ENCODE results near the gene PTPRN2. TPM values are rescaled to one million over a fixed set of nuclear protein-coding genes. Genes with fewer than 3 reads are reported as not detected.

The PTPRN2 gene
- total RNA-seq, 8 experiments from 2014 or later = 0.10 to 19.7 (median 10.8) TPM; not detected in 1

DNA sequence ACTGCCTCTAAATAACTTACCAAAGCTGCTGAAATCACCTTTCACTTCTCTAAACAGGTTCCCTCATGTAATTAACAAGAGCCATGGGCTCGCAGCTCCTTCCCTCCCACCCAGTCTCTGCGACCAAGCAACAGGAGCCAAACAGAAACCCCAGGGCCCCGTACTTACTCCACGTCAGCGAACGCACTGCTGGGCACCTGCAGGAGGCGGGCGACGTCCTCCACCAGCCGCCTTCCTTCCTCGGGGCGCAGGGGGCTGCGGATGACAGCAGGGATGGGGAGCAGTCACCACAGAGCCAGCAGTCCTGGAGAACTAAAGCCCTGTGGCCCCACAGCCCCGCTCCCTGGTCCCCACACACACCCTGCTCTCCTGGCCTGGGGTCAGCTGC, 477.0 kb downstream of the PTPRN2 start:
- Histone ChIP-seq H3K4me3 (no peak overlapping the region), H3K27ac (no peak overlapping the region), H3K4me1 (replicated peaks in 1 of 2) (no peaks in the 10 kb centered on the region)
- no peak for ATAC-seq (replicated peaks in 6 of 8)
- 82 to 100% (median 87%) methylated on average over 1 to 10 of the region's 14 CpGs; no CpG with 5 or more reads in 7 of the 10 experiments for WGBS, 10 experiments
- in situ Hi-C loops (cut with MboI; ENCODE audit: low pct_unique_long_range_greater_than_20kb in 2 of 9, low sequenced_read_pairs in 9 of 9, unreplicated experiment in 9 of 9) = loop anchor here in 1 of 9 experiments (25.0 kb wide), 1 partner anchor 98 kb away; no protein-coding TSS in a partner anchor

GRCh38 chr7:158110034-158110590, 477.5 kb downstream of the PTPRN2 start:
- Histone ChIP-seq H3K27ac (no peak overlapping the region), H3K4me1 (replicated peaks in 1 of 2) (no peaks in the 10 kb centered on the region), H3K4me3 (no peak overlapping the region)
- 0 to 87% (median 76%) methylated on average over 1 to 7 of the region's 15 CpGs; no CpG with 5 or more reads in 3 of the 10 experiments for WGBS, 10 experiments
- in situ Hi-C loops (cut with MboI; ENCODE audit: low pct_unique_long_range_greater_than_20kb in 2 of 9, low sequenced_read_pairs in 9 of 9, unreplicated experiment in 9 of 9) = loop anchor here in 1 of 9 experiments (25.0 kb wide), 1 partner anchor 98 kb away; no protein-coding TSS in a partner anchor
- ATAC-seq (replicated peaks in 6 of 8) = no peak

GRCh38 chr7:158109364-158110033, 478.1 kb downstream of the PTPRN2 start:
- in situ Hi-C loops (cut with MboI; ENCODE audit: low pct_unique_long_range_greater_than_20kb in 2 of 9, low sequenced_read_pairs in 9 of 9, unreplicated experiment in 9 of 9) = loop anchor here in 1 of 9 experiments (25.0 kb wide), 1 partner anchor 97 kb away; no protein-coding TSS in a partner anchor
- H3K4me1 ChIP-seq (replicated peaks in 1 of 2) = no peaks in the 10 kb centered on the region
- WGBS, 10 experiments = 11 to 69% (median 39%) methylated on average over 3 to 6 of the region's 12 CpGs; no CpG with 5 or more reads in 3 of the 10 experiments
- no peak overlapping the region for H3K27ac ChIP-seq
- peak in 1 of 8 experiments; percentile 44 for ATAC-seq (replicated peaks in 6 of 8)
- H3K4me3 ChIP-seq = no peak overlapping the region

GRCh38 chr7:158108646-158109293, 478.9 kb downstream of the PTPRN2 start:
- ATAC-seq (replicated peaks in 6 of 8) = no peak
- in situ Hi-C loops (cut with MboI; ENCODE audit: low pct_unique_long_range_greater_than_20kb in 2 of 9, low sequenced_read_pairs in 9 of 9, unreplicated experiment in 9 of 9) = loop anchor here in 1 of 9 experiments (25.0 kb wide), 1 partner anchor 96 kb away; no protein-coding TSS in a partner anchor
- H3K27ac ChIP-seq = no peak overlapping the region
- no peak overlapping the region for H3K4me3 ChIP-seq
- H3K4me1 ChIP-seq (replicated peaks in 1 of 2) = no peaks in the 10 kb centered on the region
- WGBS, 10 experiments = 14 to 80% (median 55%) methylated on average over 1 to 3 of the region's 4 CpGs; no CpG with 5 or more reads in 4 of the 10 experiments

- Histone ChIP-seq H3K27ac (no peak overlapping the region), H3K4me1 (replicated peaks in 1 of 2) (no peaks in the 10 kb centered on the region), H3K4me3 (no peak overlapping the region)
- ATAC-seq (replicated peaks in 6 of 8) = no peak
- in situ Hi-C loops (cut with MboI; ENCODE audit: low pct_unique_long_range_greater_than_20kb in 2 of 9, low sequenced_read_pairs in 9 of 9, unreplicated experiment in 9 of 9) = loop anchor here in 1 of 9 experiments (25.0 kb wide), 1 partner anchor 96 kb away; no protein-coding TSS in a partner anchor
- WGBS, 10 experiments = 40% methylated on average over 1 of the region's 2 CpGs; no CpG with 5 or more reads in 9 of the 10 experiments
Observed at GRCh38 chr7:158107806-158108205, 479.8 kb downstream of the PTPRN2 start.

DNA sequence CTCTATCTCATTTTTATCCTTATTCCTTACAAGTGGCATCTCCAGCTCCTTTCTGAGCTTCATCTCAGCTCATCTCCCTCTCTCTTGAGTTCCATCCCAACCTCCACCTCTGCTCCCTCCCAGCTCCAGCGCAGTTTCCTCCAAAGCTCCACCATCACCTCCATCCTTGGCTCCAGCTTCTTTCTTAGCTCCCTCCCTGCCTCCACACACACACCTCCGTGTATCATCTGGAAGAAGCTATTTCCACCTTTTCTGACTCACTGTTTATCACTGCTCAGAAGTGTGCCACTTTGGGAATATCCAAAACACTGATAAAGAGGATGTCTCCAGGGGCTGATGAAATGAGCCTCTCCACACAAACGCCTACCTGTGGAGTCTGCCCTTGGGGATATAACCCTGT, 481.4 kb downstream of the PTPRN2 start:
- Histone ChIP-seq H3K27ac (no peak overlapping the region), H3K4me1 (replicated peaks in 1 of 2) (no peaks in the 10 kb centered on the region), H3K4me3 (no peak overlapping the region)
- 0 to 86% (median 0%) methylated on average over 1 to 3 of the region's 3 CpGs; no CpG with 5 or more reads in 1 of the 10 experiments for WGBS, 10 experiments
- in situ Hi-C loops (cut with MboI; ENCODE audit: low pct_unique_long_range_greater_than_20kb in 2 of 9, low sequenced_read_pairs in 9 of 9, unreplicated experiment in 9 of 9) = loop anchor here in 1 of 9 experiments (25.0 kb wide), 1 partner anchor 94 kb away; no protein-coding TSS in a partner anchor
- ATAC-seq (replicated peaks in 6 of 8) = no peak

DNA sequence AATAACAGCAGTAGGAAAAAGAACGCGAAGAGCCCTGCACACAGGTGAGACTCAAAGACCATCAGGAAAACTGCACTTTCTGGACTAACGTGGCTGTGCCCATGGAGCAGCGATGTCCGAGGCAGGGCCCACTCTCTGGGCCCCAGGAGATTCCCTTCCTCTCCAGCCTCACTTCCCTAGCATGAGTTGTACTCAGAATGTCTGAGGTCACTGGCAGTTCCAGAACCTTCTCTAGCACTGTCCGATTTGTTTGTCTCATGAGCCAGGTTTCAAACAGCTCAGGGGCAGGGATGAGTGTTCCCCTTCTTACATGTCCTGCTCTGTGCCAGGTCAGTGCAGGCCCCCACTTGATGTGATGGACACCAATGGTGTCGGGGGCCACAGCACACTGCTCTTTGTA, 484.2 kb downstream of the PTPRN2 start:
- in situ Hi-C loops (cut with MboI; ENCODE audit: low pct_unique_long_range_greater_than_20kb in 2 of 9, low sequenced_read_pairs in 9 of 9, unreplicated experiment in 9 of 9) = loop anchor here in 1 of 9 experiments (25.0 kb wide), 1 partner anchor 91 kb away; no protein-coding TSS in a partner anchor
- ATAC-seq (replicated peaks in 6 of 8) = no peak
- no peak overlapping the region for H3K27ac ChIP-seq
- WGBS, 10 experiments = 10 to 90% (median 48%) methylated on average over 1 to 6 of the region's 7 CpGs; no CpG with 5 or more reads in 2 of the 10 experiments
- no peak overlapping the region for H3K4me3 ChIP-seq
- H3K4me1 ChIP-seq (replicated peaks in 1 of 2) = no peaks in the 10 kb centered on the region

DNA sequence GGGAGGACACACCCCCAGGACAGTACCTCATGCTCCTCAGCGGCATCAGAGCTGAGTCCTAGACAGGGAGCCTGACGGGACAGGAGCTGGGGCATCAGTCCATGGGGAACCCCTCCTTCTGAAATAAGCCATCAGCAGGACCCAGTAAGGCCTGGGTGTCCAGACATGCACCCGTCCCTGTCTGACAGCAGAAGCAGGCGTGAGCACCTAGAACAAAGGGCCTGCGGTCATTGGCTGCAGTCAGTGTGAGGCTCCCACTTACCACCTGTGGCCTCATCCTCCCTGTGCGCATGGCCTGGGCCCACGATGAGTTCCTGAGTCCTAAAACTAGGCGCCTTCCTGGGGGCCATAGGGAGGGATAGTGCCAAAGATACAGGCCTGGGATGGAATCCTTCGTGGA, 484.7 kb downstream of the PTPRN2 start:
- no peak for ATAC-seq (replicated peaks in 6 of 8)
- Histone ChIP-seq H3K4me3 (no peak overlapping the region), H3K4me1 (replicated peaks in 1 of 2) (peaks cover 0 to 1% of the 10 kb centered on the region in 2 donors), H3K27ac (no peak overlapping the region)
- WGBS, 10 experiments = 20 to 80% (median 50%) methylated on average over 1 to 7 of the region's 9 CpGs; no CpG with 5 or more reads in 6 of the 10 experiments
- in situ Hi-C loops (cut with MboI; ENCODE audit: low pct_unique_long_range_greater_than_20kb in 2 of 9, low sequenced_read_pairs in 9 of 9, unreplicated experiment in 9 of 9) = loop anchor here in 1 of 9 experiments (25.0 kb wide), 1 partner anchor 91 kb away; no protein-coding TSS in a partner anchor

GRCh38 chr7:158101821-158102450, 485.7 kb downstream of the PTPRN2 start:
- peaks cover 0 to 2% of the 10 kb centered on the region in 2 donors for H3K4me1 ChIP-seq (replicated peaks in 1 of 2)
- no peak for ATAC-seq (replicated peaks in 6 of 8)
- no peak overlapping the region for H3K27ac ChIP-seq
- in situ Hi-C loops (cut with MboI; ENCODE audit: low pct_unique_long_range_greater_than_20kb in 2 of 9, low sequenced_read_pairs in 9 of 9, unreplicated experiment in 9 of 9) = loop anchor here in 1 of 9 experiments (25.0 kb wide), 1 partner anchor 90 kb away; no protein-coding TSS in a partner anchor
- no peak overlapping the region for H3K4me3 ChIP-seq
- 19 to 100% (median 59%) methylated on average over 1 to 5 of the region's 14 CpGs; no CpG with 5 or more reads in 2 of the 10 experiments for WGBS, 10 experiments

DNA sequence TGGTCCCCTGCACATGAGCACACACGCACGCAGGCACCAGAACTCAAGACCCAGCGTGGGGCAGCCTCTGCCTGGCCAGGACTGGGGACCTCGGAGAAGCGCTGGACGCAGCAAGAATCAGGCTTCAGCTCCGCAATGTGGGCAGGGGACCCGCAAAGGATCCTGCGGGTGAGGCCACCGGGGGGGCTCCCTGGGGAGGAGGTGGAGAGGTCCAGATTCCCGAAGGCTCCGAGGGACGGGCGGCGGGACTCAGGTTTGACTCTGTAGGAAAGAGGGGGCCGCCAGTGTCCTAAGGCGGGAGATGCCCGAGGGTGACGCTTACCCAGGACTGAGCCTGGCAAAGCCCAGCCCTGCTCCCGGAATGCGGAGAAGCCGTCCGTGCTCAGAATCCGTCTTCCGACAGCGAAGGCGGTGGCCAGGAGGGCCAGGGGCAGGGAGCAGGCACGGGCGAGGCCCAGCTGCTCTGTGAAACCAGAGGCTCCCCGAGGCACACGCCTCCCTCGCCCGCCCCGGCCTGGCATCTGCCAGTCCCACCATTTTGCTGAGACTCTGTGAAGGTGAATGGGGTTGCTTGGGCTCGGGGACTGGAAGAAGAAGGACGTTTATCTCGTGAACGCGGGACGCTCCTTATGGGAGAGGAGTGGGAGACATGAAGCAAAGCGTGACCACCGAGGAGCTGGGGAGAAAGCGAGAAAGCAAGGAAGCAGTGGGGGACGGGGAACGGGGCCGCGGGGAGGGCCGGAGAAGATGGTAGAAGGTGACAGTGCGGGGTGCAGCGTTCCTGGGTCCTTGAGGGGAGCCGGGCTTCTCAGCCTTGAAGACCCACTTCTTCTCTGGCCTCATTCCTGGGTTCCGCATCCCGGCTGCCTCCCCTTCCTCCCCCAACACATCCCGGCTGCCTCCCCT, 489.2 kb downstream of the PTPRN2 start:
- no peak for ATAC-seq (replicated peaks in 6 of 8)
- in situ Hi-C loops (cut with MboI; ENCODE audit: low pct_unique_long_range_greater_than_20kb in 2 of 9, low sequenced_read_pairs in 9 of 9, unreplicated experiment in 9 of 9) = no loop called here
- WGBS, 10 experiments = 60 to 87% (median 79%) methylated on average over 1 to 12 of the region's 54 CpGs; no CpG with 5 or more reads in 4 of the 10 experiments
- Histone ChIP-seq H3K27ac (peak overlapping the region in 1 of 2 donors; percentile 30), H3K4me3 (no peak overlapping the region), H3K4me1 (replicated peaks in 1 of 2) (peaks cover 0 to 2% of the 10 kb centered on the region in 2 donors)

DNA sequence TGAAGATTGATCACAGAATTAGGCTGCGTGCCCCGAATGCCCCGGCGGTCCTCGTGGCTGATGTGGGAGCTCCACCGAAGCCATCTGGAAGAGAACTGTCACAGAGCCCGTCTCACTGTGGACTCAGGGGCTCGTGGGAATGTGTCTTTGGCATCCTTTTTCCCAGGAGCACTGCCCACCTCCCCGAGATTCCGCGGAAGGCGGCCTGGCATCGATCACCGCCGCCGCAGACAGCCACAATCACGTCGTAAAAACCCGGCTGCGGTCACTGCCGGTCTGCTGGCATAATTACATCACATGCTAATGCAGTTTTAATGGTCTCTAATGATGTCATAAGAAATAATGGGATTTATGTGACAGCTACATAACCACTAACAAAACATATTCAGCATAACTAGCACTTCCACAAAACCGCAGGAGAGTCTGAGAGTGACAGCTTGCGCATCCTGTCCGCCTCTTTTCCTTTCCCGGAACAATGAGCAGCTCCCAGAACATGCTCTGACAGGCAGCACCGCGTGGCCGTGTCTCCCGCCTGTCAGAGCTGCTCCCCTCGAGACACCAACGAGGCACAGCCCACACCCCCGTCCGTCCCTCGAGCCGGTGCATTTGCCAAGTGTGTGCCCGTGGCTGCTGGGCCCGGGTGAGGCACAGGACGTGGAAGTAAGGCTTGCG, 490.0 kb downstream of the PTPRN2 start:
- no peak overlapping the region for H3K4me3 ChIP-seq
- ATAC-seq (replicated peaks in 6 of 8) = peak in 4 of 8 experiments; percentile 25 to 91 (median 75)

More for the DNA sequence above, 490.0 kb downstream of the PTPRN2 start:
- 3 to 100% (median 71%) methylated on average over 1 to 22 of the region's 39 CpGs; no CpG with 5 or more reads in 1 of the 10 experiments for WGBS, 10 experiments
- Histone ChIP-seq H3K4me1 (replicated peaks in 1 of 2) (peaks cover 0 to 2% of the 10 kb centered on the region in 2 donors), H3K27ac (peak overlapping the region in 1 of 2 donors; percentile 30)
- in situ Hi-C loops (cut with MboI; ENCODE audit: low pct_unique_long_range_greater_than_20kb in 2 of 9, low sequenced_read_pairs in 9 of 9, unreplicated experiment in 9 of 9) = no loop called here
